ENCODE measurements around the gene UMODL1. TPM values are rescaled to one million over a fixed set of nuclear protein-coding genes. Genes with fewer than 3 reads are reported as not detected.

The UMODL1 gene
- total RNA-seq, 1 donor from 2014 or later = not detected

DNA sequence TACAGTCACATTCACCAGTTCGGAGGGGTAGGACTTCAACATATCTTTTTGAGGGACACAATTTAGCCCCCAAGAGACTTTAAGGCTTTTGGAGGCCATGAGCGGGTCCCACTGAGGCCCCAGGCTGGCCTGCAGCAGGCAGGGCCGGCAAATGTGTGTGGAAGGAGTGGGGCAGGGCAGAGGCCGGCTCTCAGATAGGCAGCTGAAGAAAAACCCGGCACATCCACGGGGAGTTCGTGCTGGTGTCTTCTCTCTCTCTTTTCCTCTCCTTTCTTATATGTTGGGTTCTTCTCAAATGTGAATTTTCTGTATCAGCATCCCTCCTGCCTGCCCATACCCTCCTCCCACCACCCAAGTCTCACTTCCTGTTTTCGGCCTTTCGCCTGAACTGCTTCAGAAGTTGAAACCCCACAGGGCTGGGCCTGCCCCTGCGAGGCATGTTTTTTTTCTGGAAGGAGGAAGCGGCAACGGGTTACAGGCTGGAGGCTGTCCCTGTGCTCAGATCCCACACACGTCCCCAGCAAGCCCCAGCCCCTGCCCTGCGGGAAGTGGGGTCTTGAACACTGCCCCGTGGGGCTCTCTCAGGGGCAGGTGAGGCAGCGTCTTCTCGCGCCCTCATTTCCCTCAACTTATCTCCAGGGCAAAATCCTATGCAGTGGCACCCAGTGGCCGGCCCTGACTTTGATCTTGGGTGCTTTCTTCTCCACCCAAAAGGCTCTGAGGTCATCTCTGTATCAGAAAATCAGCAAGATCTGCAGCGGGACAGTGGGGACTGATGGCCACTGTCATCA, 9.7 kb upstream of the UMODL1 start:
- Mint-ChIP-seq H3K36me3 (ENCODE audit: low read depth) (no peaks in the 10 kb centered on the region), H3K27me3 (no peaks in the 10 kb centered on the region), H3K9me3 (no peaks in the 10 kb centered on the region), H3K4me3 (peak overlapping the region; percentile 79), H3K27ac (peak overlapping the region; percentile 85), H3K4me1 (peaks cover 39% of the 10 kb centered on the region)
- DNase-seq = peak; percentile 76
- intact Hi-C loops (cut with micrococcal nuclease) = no loop called here

DNA sequence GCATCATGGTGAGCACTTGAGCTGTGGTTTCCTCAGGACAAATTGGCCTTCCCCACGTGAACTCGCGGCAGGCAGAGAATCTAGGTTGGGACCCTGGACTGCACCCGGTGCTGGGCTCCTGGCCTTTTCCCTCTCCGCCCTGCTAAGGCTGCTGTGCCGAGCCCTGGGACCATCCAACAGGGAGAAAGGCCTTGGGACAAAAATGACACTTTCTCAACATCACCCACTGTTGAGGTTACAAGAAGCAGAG, 9.2 kb upstream of the UMODL1 start:
- intact Hi-C loops (cut with micrococcal nuclease) = loop anchor here (2.0 kb wide), 2 partner anchors 51 to 59 kb away; partner anchors contain the start of gene ZBTB21
- H3K4me1 Mint-ChIP-seq = peaks cover 39% of the 10 kb centered on the region
- H3K4me3 Mint-ChIP-seq = peak overlapping the region; percentile 79

GRCh38 chr21:42062236-42063022, 8.7 kb upstream of the UMODL1 start:
- peaks cover 39% of the 10 kb centered on the region for H3K4me1 Mint-ChIP-seq

More for the DNA sequence above, 9.2 kb upstream of the UMODL1 start:
- H3K36me3 Mint-ChIP-seq (ENCODE audit: low read depth) = no peaks in the 10 kb centered on the region
- H3K9me3 Mint-ChIP-seq = no peaks in the 10 kb centered on the region
- H3K27ac Mint-ChIP-seq = peak overlapping the region; percentile 85
- no peak for DNase-seq
- H3K27me3 Mint-ChIP-seq = no peaks in the 10 kb centered on the region

GRCh38 chr21:42063191-42063570, 7.9 kb upstream of the UMODL1 start:
- Mint-ChIP-seq H3K36me3 (ENCODE audit: low read depth) (no peaks in the 10 kb centered on the region), H3K4me3 (peak overlapping the region; percentile 79), H3K4me1 (peaks cover 39% of the 10 kb centered on the region), H3K27ac (peak overlapping the region; percentile 85), H3K27me3 (no peaks in the 10 kb centered on the region), H3K9me3 (no peaks in the 10 kb centered on the region)
- DNase-seq = peak; percentile 73
- intact Hi-C loops (cut with micrococcal nuclease) = loop anchor here (2.0 kb wide), 2 partner anchors 52 to 60 kb away; partner anchors contain the start of gene ZBTB21

More at GRCh38 chr21:42062236-42063022, 8.7 kb upstream of the UMODL1 start:
- H3K27ac Mint-ChIP-seq = peak overlapping the region; percentile 85
- peak overlapping the region; percentile 79 for H3K4me3 Mint-ChIP-seq
- H3K27me3 Mint-ChIP-seq = no peaks in the 10 kb centered on the region
- H3K9me3 Mint-ChIP-seq = no peaks in the 10 kb centered on the region
- H3K36me3 Mint-ChIP-seq (ENCODE audit: low read depth) = no peaks in the 10 kb centered on the region
- peak; percentile 93 for DNase-seq
- intact Hi-C loops (cut with micrococcal nuclease) = loop anchor here (2.0 kb wide), 2 partner anchors 52 to 60 kb away; partner anchors contain the start of gene ZBTB21

GRCh38 chr21:42063571-42064521, 7.3 kb upstream of the UMODL1 start:
- intact Hi-C loops (cut with micrococcal nuclease) = loop anchor here (2.0 kb wide), 2 partner anchors 53 to 61 kb away; partner anchors contain the start of gene ZBTB21
- no peaks in the 10 kb centered on the region for H3K36me3 Mint-ChIP-seq (ENCODE audit: low read depth)
- peaks cover 39% of the 10 kb centered on the region for H3K4me1 Mint-ChIP-seq
- peak overlapping the region; percentile 72 for H3K27ac Mint-ChIP-seq
- H3K9me3 Mint-ChIP-seq = no peaks in the 10 kb centered on the region
- H3K4me3 Mint-ChIP-seq = peak overlapping the region; percentile 79
- no peaks in the 10 kb centered on the region for H3K27me3 Mint-ChIP-seq
- DNase-seq = peak; percentile 83

GRCh38 chr21:42066521-42066920, 4.6 kb upstream of the UMODL1 start:
- Mint-ChIP-seq H3K4me3 (no peak overlapping the region), H3K4me1 (peaks cover 31% of the 10 kb centered on the region), H3K9me3 (no peaks in the 10 kb centered on the region), H3K27me3 (peaks cover 9% of the 10 kb centered on the region), H3K27ac (no peak overlapping the region), H3K36me3 (ENCODE audit: low read depth) (no peaks in the 10 kb centered on the region)
- DNase-seq = no peak
- intact Hi-C loops (cut with micrococcal nuclease) = no loop called here

DNA sequence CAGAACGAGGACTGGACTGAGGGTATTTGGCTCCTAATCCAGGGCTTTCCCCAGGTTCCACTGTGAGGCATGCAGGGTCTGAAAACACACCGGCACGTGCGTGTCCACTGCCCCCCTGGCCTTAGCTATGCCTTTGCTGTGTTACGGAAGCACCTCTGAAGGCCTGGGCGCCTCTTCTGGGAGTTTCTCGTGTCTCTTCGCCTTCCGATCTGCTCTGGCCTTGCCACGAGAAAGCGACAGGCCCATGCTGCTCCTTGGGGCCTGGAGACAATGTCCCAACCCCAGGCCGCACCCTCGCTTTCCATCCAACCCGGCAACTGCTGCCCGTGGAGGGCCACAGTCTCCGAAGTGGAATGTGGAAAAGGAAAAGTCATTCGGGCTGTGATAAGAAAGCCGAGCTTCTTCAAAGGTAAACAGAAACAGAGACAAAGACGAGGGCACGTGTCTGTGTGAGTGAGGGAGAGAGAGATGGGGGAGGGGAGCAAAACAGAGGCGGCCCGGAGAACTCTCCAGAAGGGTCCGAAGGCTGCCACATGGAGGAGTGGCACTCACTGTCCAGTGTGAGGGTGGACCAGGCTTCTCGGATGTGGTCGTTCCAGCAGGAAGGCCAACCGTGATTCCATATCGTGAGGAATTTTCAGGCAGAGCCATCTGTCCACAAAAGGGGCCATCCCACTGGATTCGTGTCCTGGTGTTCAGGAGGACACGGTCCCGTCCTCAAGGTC, 3.4 kb upstream of the UMODL1 start:
- Mint-ChIP-seq H3K4me1 (peaks cover 19% of the 10 kb centered on the region), H3K4me3 (no peak overlapping the region), H3K9me3 (no peaks in the 10 kb centered on the region), H3K27me3 (peaks cover 9% of the 10 kb centered on the region), H3K36me3 (ENCODE audit: low read depth) (no peaks in the 10 kb centered on the region), H3K27ac (no peak overlapping the region)
- intact Hi-C loops (cut with micrococcal nuclease) = no loop called here
- no peak for DNase-seq

DNA sequence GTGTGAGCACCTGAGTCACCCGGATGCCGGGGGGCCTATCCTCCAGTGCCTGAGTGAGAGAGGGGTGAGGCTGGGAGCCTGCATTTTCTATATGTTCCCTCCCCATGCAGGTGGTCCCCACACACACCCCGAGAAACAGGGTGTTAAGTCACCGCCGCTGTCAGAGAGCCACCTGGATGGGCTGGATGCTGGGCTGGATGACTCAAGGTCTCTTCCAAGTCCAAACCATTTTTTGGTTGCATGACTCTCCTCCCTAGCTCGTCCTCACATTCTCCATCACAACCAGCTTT, 2.9 kb upstream of the UMODL1 start:
- Mint-ChIP-seq H3K9me3 (no peaks in the 10 kb centered on the region), H3K4me1 (peaks cover 14% of the 10 kb centered on the region), H3K4me3 (no peak overlapping the region), H3K27ac (no peak overlapping the region), H3K36me3 (ENCODE audit: low read depth) (no peaks in the 10 kb centered on the region), H3K27me3 (peaks cover 9% of the 10 kb centered on the region)
- DNase-seq = no peak
- intact Hi-C loops (cut with micrococcal nuclease) = no loop called here

- DNase-seq = no peak
- Mint-ChIP-seq H3K4me1 (peaks cover 11% of the 10 kb centered on the region), H3K27ac (no peak overlapping the region), H3K27me3 (peaks cover 9% of the 10 kb centered on the region), H3K4me3 (no peak overlapping the region), H3K36me3 (ENCODE audit: low read depth) (no peaks in the 10 kb centered on the region), H3K9me3 (no peaks in the 10 kb centered on the region)
- intact Hi-C loops (cut with micrococcal nuclease) = no loop called here
Observed at GRCh38 chr21:42068592-42068991, 2.5 kb upstream of the UMODL1 start.

- no peak for DNase-seq
- Mint-ChIP-seq H3K4me1 (peaks cover 4% of the 10 kb centered on the region), H3K27me3 (peaks cover 9% of the 10 kb centered on the region), H3K36me3 (ENCODE audit: low read depth) (no peaks in the 10 kb centered on the region), H3K27ac (no peak overlapping the region), H3K4me3 (no peak overlapping the region), H3K9me3 (no peaks in the 10 kb centered on the region)
- intact Hi-C loops (cut with micrococcal nuclease) = no loop called here
Observed at GRCh38 chr21:42069327-42069726, 1.8 kb upstream of the UMODL1 start.

- H3K27ac Mint-ChIP-seq = no peak overlapping the region
- H3K9me3 Mint-ChIP-seq = no peaks in the 10 kb centered on the region
- peaks cover 9% of the 10 kb centered on the region for H3K27me3 Mint-ChIP-seq
- no peaks in the 10 kb centered on the region for H3K36me3 Mint-ChIP-seq (ENCODE audit: low read depth)
- H3K4me3 Mint-ChIP-seq = no peak overlapping the region
- intact Hi-C loops (cut with micrococcal nuclease) = no loop called here
- DNase-seq = no peak
- H3K4me1 Mint-ChIP-seq = no peaks in the 10 kb centered on the region
Observed at GRCh38 chr21:42069843-42070242, 1.3 kb upstream of the UMODL1 start.

GRCh38 chr21:42073145-42074099, 2.3 kb downstream of the UMODL1 start:
- H3K4me1 Mint-ChIP-seq = no peaks in the 10 kb centered on the region
- H3K27ac Mint-ChIP-seq = no peak overlapping the region
- no peak overlapping the region for H3K4me3 Mint-ChIP-seq
- intact Hi-C loops (cut with micrococcal nuclease) = no loop called here
- peaks cover 9% of the 10 kb centered on the region for H3K27me3 Mint-ChIP-seq
- H3K9me3 Mint-ChIP-seq = no peaks in the 10 kb centered on the region
- DNase-seq = no peak
- H3K36me3 Mint-ChIP-seq (ENCODE audit: low read depth) = no peaks in the 10 kb centered on the region
